ENCODE data around the gene ITPR1.
A peak's percentile ranks its signal among the peaks of the same experiment; 100 is the strongest.

Gene ITPR1

DNA sequence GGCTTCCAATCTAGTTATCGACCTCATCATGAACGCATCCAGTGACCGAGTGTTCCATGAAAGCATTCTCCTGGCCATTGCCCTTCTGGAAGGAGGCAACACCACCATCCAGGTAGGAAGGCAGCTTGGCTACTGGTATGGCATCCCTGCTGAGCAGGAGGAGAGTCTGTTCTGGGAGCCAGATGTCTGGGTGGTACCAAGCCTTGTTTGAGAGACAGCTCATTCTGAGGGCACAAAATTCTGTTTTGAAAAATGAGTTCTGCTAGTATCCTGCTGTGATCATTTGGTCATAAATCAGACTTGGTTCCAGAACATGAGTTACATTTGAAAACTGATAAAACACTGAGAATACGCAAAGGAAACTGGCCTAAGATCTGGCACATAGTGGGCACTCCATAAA is 242.1 kb downstream of the ITPR1 start:
- ChIA-PET POLR2A (interaction anchor here (2.2 kb wide), 1 partner anchor 244 kb away, joined by 7 read pairs; the partner anchor contains the start of gene BHLHE40), CTCF (interaction anchor here (0.7 to 3.7 kb wide), 6 partner anchors 15 to 290 kb away, joined by 3 to 16 read pairs (median 3); no protein-coding TSS in a partner anchor)
- no peak overlapping the region for H3K4me3 ChIP-seq (ENCODE audit: low read depth, low read length)
- no peak overlapping the region for H3K27ac ChIP-seq (ENCODE audit: extremely low read depth, low read depth, low read length)
- H3K9me3 ChIP-seq (ENCODE audit: control insufficient read depth, insufficient read depth, low read depth, low read length) = no peaks in the 10 kb centered on the region
- H3K4me1 ChIP-seq (ENCODE audit: control insufficient read depth, insufficient read depth, low read length) = peaks cover 22% of the 10 kb centered on the region
- H3K36me3 ChIP-seq (ENCODE audit: control insufficient read depth in 2 of 2, insufficient read depth in 1 of 2, low read length in 2 of 2) = peaks cover 0 to 4% of the 10 kb centered on the region in 2 experiments; a peak in 1 of 3 replicates
- peak; percentile 76 for TF ChIP-seq ZNF600 (tag by site-specific recombination; IDR thresholded peaks at IDR 0.05)
- TF ChIP-seq OSR2 (tag by site-specific recombination; IDR thresholded peaks at IDR 0.05) = peak; percentile 42; the same call in 1 of the 2 replicates
- TF ChIP-seq, protein P1, sequence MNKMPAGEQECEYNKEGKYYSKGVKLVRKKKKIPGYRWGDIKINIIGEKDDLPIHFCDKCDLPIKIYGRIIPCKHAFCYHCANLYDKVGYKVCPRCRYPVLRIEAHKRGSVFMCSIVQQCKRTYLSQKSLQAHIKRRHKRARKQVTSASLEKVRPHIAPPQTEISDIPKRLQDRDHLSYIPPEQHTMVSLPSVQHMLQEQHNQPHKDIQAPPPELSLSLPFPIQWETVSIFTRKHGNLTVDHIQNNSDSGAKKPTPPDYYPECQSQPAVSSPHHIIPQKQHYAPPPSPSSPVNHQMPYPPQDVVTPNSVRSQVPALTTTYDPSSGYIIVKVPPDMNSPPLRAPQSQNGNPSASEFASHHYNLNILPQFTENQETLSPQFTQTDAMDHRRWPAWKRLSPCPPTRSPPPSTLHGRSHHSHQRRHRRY (tag by site-specific recombination; IDR thresholded peaks at IDR 0.05) = no peak
- TF ChIP-seq ZSCAN30 (tag by site-specific recombination; IDR thresholded peaks at IDR 0.05) = no peak
- TF ChIP-seq, protein P2, sequence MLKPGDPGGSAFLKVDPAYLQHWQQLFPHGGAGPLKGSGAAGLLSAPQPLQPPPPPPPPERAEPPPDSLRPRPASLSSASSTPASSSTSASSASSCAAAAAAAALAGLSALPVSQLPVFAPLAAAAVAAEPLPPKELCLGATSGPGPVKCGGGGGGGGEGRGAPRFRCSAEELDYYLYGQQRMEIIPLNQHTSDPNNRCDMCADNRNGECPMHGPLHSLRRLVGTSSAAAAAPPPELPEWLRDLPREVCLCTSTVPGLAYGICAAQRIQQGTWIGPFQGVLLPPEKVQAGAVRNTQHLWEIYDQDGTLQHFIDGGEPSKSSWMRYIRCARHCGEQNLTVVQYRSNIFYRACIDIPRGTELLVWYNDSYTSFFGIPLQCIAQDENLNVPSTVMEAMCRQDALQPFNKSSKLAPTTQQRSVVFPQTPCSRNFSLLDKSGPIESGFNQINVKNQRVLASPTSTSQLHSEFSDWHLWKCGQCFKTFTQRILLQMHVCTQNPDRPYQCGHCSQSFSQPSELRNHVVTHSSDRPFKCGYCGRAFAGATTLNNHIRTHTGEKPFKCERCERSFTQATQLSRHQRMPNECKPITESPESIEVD (tag by site-specific recombination; IDR thresholded peaks at IDR 0.05) = peak; percentile 43; the same call in 1 of the 2 replicates
- no peak for TF ChIP-seq ZNF623 (tag by site-specific recombination; IDR thresholded peaks at IDR 0.05)
- TF ChIP-seq HOXD13 (CRISPR knock-in tag; IDR thresholded peaks at IDR 0.05; ENCODE audit: borderline replicate concordance) = no peak

DNA sequence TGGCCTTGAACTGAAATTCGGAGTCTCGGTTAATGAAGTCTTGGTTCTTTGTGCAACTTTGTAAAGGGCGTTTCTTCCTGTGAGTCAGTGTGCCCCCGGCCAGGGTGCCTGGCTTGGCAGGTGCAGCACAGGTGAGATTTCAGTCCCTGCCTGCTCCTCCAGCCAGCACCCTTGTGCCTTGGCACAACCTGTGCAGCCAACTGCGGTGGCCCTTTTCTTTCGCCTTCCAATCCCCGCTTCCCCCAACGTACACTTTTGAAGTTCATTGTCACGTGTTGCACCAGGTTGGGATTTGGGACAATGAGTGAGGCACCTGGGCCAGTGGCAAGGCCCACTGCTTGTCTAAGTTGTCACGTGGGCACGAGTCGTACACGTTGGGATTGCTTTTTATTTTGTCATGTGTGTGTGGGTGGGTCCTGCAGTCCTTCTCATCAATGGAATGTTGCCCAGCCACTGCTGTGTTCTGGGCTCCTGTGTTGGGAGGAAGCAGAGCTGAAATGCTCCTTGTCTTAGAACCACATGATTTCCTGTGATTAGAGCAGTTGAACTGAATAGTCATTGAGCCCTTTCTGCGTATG is 243.2 kb downstream of the ITPR1 start:
- ChIA-PET CTCF (interaction anchor here (0.6 to 0.7 kb wide), 2 partner anchors 272 to 289 kb away, joined by 3 read pairs; no protein-coding TSS in a partner anchor), POLR2A (no interaction called here)
- TF ChIP-seq EGR2 (tag by site-specific recombination; IDR thresholded peaks at IDR 0.05; ENCODE audit: low read depth) = 0 out of 2 replicates have a peak, but pooled peaks have one; percentile 36
- TF ChIP-seq, protein P3, sequence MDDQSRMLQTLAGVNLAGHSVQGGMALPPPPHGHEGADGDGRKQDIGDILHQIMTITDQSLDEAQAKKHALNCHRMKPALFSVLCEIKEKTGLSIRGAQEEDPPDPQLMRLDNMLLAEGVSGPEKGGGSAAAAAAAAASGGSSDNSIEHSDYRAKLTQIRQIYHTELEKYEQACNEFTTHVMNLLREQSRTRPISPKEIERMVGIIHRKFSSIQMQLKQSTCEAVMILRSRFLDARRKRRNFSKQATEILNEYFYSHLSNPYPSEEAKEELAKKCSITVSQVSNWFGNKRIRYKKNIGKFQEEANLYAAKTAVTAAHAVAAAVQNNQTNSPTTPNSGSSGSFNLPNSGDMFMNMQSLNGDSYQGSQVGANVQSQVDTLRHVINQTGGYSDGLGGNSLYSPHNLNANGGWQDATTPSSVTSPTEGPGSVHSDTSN (CRISPR knock-in tag; IDR thresholded peaks at IDR 0.05) = no peak
- TF ChIP-seq ZEB2 (tag by site-specific recombination; IDR thresholded peaks at IDR 0.05) = no peak
- TF ChIP-seq ZFHX2 (tag by site-specific recombination; conservative IDR thresholded peaks at IDR 0.05) = peak; percentile 60
- Histone ChIP-seq H3K4me3 (ENCODE audit: low read depth, low read length) (no peak overlapping the region), H3K27ac (ENCODE audit: extremely low read depth, low read depth, low read length) (no peak overlapping the region), H3K9me3 (ENCODE audit: control insufficient read depth, insufficient read depth, low read depth, low read length) (no peaks in the 10 kb centered on the region), H3K36me3 (ENCODE audit: control insufficient read depth in 2 of 2, insufficient read depth in 1 of 2, low read length in 2 of 2) (peaks cover 0 to 4% of the 10 kb centered on the region in 2 experiments; a peak in 1 of 3 replicates), H3K4me1 (ENCODE audit: control insufficient read depth, insufficient read depth, low read length) (peaks cover 26% of the 10 kb centered on the region)

DNA sequence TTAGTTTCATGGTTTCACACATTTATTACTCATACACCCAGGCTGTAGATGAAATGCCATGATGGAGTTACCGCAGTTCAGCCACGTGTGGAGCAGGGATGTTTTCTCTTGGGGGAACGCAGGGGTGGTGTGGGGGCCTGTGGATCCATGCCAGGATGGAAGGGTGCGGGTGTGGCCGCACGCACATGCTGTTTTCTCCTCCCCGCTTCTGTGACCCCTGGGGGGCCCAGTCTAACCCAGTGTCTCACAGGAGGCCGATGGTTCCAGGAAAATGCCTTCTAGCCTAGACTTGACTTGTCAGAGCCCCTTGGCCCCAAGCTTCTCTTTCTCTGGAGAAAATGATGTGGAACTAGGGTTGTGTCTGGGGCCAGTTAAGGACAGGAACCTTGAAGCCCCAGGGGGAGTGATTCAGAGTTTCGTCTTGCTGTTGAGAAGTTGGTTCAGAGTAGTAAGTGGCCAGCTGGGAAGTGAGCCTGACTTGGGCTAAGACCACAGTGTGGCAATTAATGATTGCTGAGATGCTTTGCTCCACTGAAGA is 245.7 kb downstream of the ITPR1 start:
- Histone ChIP-seq H3K27ac (ENCODE audit: extremely low read depth, low read depth, low read length) (no peak overlapping the region), H3K4me3 (ENCODE audit: low read depth, low read length) (no peak overlapping the region), H3K9me3 (ENCODE audit: control insufficient read depth, insufficient read depth, low read depth, low read length) (no peaks in the 10 kb centered on the region), H3K36me3 (ENCODE audit: control insufficient read depth in 2 of 2, insufficient read depth in 1 of 2, low read length in 2 of 2) (peaks cover 0 to 4% of the 10 kb centered on the region in 2 experiments; a peak in 1 of 3 replicates), H3K4me1 (ENCODE audit: control insufficient read depth, insufficient read depth, low read length) (peaks cover 25% of the 10 kb centered on the region)
- POLR2A ChIA-PET = no interaction called here
- CTCF ChIA-PET = interaction anchor here (0.6 to 2.6 kb wide), 4 partner anchors 27 to 318 kb away, joined by 3 to 9 read pairs (median 4); no protein-coding TSS in a partner anchor
- TF ChIP-seq, protein P4, sequence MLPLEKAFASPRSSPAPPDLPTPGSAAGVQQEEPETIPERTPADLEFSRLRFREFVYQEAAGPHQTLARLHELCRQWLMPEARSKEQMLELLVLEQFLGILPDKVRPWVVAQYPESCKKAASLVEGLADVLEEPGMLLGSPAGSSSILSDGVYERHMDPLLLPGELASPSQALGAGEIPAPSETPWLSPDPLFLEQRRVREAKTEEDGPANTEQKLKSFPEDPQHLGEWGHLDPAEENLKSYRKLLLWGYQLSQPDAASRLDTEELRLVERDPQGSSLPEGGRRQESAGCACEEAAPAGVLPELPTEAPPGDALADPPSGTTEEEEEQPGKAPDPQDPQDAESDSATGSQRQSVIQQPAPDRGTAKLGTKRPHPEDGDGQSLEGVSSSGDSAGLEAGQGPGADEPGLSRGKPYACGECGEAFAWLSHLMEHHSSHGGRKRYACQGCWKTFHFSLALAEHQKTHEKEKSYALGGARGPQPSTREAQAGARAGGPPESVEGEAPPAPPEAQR (tag by site-specific recombination; IDR thresholded peaks at IDR 0.05) = no peak
- TF ChIP-seq, protein P5, sequence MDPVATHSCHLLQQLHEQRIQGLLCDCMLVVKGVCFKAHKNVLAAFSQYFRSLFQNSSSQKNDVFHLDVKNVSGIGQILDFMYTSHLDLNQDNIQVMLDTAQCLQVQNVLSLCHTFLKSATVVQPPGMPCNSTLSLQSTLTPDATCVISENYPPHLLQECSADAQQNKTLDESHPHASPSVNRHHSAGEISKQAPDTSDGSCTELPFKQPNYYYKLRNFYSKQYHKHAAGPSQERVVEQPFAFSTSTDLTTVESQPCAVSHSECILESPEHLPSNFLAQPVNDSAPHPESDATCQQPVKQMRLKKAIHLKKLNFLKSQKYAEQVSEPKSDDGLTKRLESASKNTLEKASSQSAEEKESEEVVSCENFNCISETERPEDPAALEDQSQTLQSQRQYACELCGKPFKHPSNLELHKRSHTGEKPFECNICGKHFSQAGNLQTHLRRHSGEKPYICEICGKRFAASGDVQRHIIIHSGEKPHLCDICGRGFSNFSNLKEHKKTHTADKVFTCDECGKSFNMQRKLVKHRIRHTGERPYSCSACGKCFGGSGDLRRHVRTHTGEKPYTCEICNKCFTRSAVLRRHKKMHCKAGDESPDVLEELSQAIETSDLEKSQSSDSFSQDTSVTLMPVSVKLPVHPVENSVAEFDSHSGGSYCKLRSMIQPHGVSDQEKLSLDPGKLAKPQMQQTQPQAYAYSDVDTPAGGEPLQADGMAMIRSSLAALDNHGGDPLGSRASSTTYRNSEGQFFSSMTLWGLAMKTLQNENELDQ (tag by site-specific recombination; IDR thresholded peaks at IDR 0.05; ENCODE audit: low read depth) = no peak
- TF ChIP-seq ZNF223 (tag by site-specific recombination; IDR thresholded peaks at IDR 0.05) (no peak), ZNF404 (tag by site-specific recombination; IDR thresholded peaks at IDR 0.05) (no peak), ZNF169 (tag by site-specific recombination; IDR thresholded peaks at IDR 0.05) (no peak), KLF9 (tag by site-specific recombination; IDR thresholded peaks at IDR 0.05; ENCODE audit: low read depth) (no peak), ZNF214 (tag by site-specific recombination; IDR thresholded peaks at IDR 0.05; ENCODE audit: borderline replicate concordance) (no peak)
- TF ChIP-seq, protein P6, sequence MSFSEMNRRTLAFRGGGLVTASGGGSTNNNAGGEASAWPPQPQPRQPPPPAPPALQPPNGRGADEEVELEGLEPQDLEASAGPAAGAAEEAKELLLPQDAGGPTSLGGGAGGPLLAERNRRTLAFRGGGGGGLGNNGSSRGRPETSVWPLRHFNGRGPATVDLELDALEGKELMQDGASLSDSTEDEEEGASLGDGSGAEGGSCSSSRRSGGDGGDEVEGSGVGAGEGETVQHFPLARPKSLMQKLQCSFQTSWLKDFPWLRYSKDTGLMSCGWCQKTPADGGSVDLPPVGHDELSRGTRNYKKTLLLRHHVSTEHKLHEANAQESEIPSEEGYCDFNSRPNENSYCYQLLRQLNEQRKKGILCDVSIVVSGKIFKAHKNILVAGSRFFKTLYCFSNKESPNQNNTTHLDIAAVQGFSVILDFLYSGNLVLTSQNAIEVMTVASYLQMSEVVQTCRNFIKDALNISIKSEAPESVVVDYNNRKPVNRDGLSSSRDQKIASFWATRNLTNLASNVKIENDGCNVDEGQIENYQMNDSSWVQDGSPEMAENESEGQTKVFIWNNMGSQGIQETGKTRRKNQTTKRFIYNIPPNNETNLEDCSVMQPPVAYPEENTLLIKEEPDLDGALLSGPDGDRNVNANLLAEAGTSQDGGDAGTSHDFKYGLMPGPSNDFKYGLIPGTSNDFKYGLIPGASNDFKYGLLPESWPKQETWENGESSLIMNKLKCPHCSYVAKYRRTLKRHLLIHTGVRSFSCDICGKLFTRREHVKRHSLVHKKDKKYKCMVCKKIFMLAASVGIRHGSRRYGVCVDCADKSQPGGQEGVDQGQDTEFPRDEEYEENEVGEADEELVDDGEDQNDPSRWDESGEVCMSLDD (tag by site-specific recombination; IDR thresholded peaks at IDR 0.05) = no peak

Measured in HEK293 (cell line).